Spinal cord (tissue), 4 donors: ENCODE results near the gene NAP1L4. TPM values are rescaled to one million over a fixed set of nuclear protein-coding genes. Genes with fewer than 3 reads are reported as not detected.

Experiments used
- polyA plus RNA-seq, 2 donors: library from polyadenylated mRNA; unstranded; fragments of 120-200 nt; gene quantifications; one replicate each; pipeline ENCODE4 v1.2.1, GENCODE V29; 2013; ENCODE audit not compliant: insufficient read length in 2 of 2
- small RNA-seq: library from RNA; depleted of rRNA; stranded (forward); fragments of <200 nt; gene quantifications from one replicate; pipeline ENCODE3, GENCODE V24; 2014; ENCODE audit warnings: low replicate concordance
- total RNA-seq, 2 donors: library from RNA; depleted of rRNA in 1 of 2; stranded (reverse); fragments of 120-200 nt in 1 of 2; fragments of >200 nt in 1 of 2; gene quantifications; one replicate each; pipeline versions ENCODE4 v1.2.3 to v1.2.4, GENCODE V29; 2013 to 2014

Gene NAP1L4
- total and polyA plus RNA-seq, 4 donors, result 148 to 191 (median 177) TPM

Small RNAs within 50 kb of the gene (small RNA-seq; reads per million reads assigned to genes)
- 23.1 reads per million, percentile 97 among the genes with 10 or more reads in this experiment for gene SNORA54

Other genes with a start within 250 kb of the NAP1L4 start
- gene CDKN1C, start 106.6 kb downstream of the NAP1L4 start, total RNA-seq, result 100 to 1,000 TPM in 1 of 2 donors, 10 to 100 TPM in 1; 37.3 to 107 TPM
- gene CDKN1C, start 106.6 kb downstream of the NAP1L4 start, polyA plus RNA-seq, result 10 to 100 TPM; 56.2 to 60.9 TPM
- under 1 TPM; 0.30 to 0.88 TPM for gene PHLDA2, start 62.9 kb downstream of the NAP1L4 start, total RNA-seq
- gene PHLDA2, start 62.9 kb downstream of the NAP1L4 start, polyA plus RNA-seq, result 1 to 10 TPM; 2.0 to 2.8 TPM
- gene CARS1, start 65.1 kb upstream of the NAP1L4 start, total RNA-seq, result 10 to 100 TPM; 28.5 to 34.4 TPM
- 10 to 100 TPM; 54.2 to 54.6 TPM for gene CARS1, start 65.1 kb upstream of the NAP1L4 start, polyA plus RNA-seq
- 10 to 100 TPM; 20.9 to 30.6 TPM for gene OSBPL5, start 173.0 kb upstream of the NAP1L4 start, total RNA-seq
- gene OSBPL5, start 173.0 kb upstream of the NAP1L4 start, polyA plus RNA-seq, result 10 to 100 TPM; 38.9 to 54.0 TPM
- gene MRGPRG, start 226.5 kb upstream of the NAP1L4 start, total RNA-seq, result not detected
- not detected for gene MRGPRG, start 226.5 kb upstream of the NAP1L4 start, polyA plus RNA-seq
- gene MRGPRE, start 240.1 kb upstream of the NAP1L4 start, total RNA-seq, result 1 to 10 TPM in 1 of 2 donors, under 1 TPM in 1; 0.33 to 6.6 TPM
- 1 to 10 TPM; 1.3 to 1.5 TPM for gene MRGPRE, start 240.1 kb upstream of the NAP1L4 start, polyA plus RNA-seq